HG03025 (cell line): ENCODE results near the gene BABAM2.
"Not testable (repeated sequence)": the region's sequence is repeated elsewhere in the genome, so short reads cannot be mapped to it uniquely, and the experiment has no call there.

ENCODE experiments used
- ATAC-seq: cut with Tn5 transposase; IDR thresholded peaks from one replicate; pipeline ENCODE4 v1.9.1; 2021; ENCODE audit warnings: mild to moderate bottlenecking, moderate library complexity; ENCODE audit not compliant: unreplicated experiment, low FRiP score

The BABAM2 gene

GRCh38 chr2:27968957-27969356, 78.4 kb downstream of the BABAM2 start:
- not testable (repeated sequence) for ATAC-seq

- no peak for ATAC-seq
These were observed 81.8 kb downstream of the BABAM2 start for GRCh38 chr2:27972311-27972710.

DNA sequence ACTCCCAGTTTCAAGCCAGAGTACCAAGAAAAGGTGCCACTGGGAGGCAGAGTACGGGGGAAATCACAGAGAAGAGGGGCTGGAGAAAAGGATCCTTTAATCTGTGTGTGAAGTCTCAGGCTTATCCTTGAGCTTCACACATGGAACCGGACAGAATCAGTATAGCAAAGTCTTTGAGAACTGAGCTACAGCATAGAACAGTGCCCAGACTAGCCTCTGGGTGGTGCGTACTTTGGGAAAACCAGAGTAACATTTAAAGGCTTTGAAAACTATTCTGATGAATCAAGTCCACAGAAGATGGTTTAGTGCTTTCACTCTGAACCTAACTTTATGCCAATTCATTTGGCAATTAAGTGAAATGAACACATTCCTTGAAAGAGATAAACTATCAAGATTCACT, 83.1 kb downstream of the BABAM2 start:
- ATAC-seq = no peak

- no peak for ATAC-seq
These were observed 85.8 kb downstream of the BABAM2 start for GRCh38 chr2:27976308-27976707.

GRCh38 chr2:27977731-27978312, 87.3 kb downstream of the BABAM2 start:
- no peak for ATAC-seq

DNA sequence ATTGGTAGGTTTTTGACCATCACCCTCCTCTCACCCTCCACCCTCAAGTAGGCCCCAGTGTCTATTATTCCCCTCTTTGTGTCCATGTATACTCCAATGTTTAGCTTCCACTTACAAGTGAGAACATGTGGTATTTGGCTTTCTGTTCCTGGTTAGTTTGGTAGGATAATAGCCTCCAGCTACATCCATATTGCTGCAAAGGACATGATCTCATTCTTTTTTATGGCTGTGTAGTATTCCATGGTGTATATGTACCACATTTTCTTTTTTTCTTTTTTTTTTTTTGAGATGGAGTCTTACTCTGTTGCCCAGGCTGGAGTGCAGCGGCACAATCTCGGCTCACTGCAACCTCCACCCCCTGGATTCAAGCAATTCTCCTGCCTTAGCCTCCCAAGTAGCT, 88.2 kb downstream of the BABAM2 start:
- not testable (repeated sequence) for ATAC-seq

GRCh38 chr2:27980242-27980641, 89.7 kb downstream of the BABAM2 start:
- ATAC-seq = no peak

- ATAC-seq = no peak
These were observed 93.6 kb downstream of the BABAM2 start for GRCh38 chr2:27984153-27984552.

DNA sequence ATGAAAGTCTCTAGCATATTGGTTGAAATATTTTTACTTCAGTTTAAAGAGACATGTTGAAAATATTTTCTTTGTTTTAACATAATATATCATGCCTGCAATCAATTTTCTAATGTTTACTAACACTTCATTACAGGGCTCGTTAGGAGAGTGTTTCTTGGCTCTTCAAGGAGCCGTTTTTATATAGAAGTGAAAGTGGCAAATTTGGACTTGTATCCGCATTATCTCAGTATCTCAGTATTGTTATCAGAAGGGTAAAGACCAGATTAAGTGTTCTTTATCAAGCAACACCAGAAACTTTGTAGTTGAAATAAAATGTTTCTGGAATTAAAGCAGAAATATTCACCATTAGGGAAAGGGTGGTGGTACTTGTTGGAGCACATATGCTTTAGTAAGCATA, 97.8 kb downstream of the BABAM2 start:
- ATAC-seq = no peak

GRCh38 chr2:27988718-27989117, 98.2 kb downstream of the BABAM2 start:
- no peak for ATAC-seq

- no peak for ATAC-seq
These were observed 98.6 kb downstream of the BABAM2 start for GRCh38 chr2:27989149-27989548.

DNA sequence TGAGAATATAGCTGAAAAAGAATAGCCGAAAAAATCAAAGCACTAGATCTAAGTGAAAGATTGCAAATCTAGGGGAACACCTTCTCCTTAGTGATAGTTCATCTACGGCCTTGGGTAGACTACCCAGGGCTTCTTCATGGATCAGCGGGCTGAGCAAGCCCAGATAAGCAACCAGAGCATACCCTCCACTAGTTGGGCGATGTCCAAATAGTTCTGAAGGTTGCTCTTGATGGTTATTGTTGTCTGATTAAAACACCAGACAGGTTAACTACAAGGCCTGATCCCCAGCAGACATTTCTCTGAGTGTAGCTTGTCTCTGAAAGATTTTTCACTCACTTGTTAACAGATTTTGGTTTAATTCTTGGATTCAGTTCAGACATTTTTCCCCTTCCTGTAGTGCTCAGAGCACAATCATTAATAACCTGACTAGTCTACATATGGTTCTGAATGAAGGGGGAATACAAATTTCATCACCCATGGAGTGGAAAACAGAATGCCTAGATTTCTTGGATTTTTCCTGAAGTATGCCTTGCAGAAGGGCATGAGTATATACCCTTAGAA, 99.6 kb downstream of the BABAM2 start:
- no peak for ATAC-seq

GRCh38 chr2:27991146-27991545, 100.6 kb downstream of the BABAM2 start:
- ATAC-seq = no peak

- no peak for ATAC-seq
These were observed 102.4 kb downstream of the BABAM2 start for GRCh38 chr2:27992787-27993401.

GRCh38 chr2:27993402-27993787, 102.9 kb downstream of the BABAM2 start:
- no peak for ATAC-seq

DNA sequence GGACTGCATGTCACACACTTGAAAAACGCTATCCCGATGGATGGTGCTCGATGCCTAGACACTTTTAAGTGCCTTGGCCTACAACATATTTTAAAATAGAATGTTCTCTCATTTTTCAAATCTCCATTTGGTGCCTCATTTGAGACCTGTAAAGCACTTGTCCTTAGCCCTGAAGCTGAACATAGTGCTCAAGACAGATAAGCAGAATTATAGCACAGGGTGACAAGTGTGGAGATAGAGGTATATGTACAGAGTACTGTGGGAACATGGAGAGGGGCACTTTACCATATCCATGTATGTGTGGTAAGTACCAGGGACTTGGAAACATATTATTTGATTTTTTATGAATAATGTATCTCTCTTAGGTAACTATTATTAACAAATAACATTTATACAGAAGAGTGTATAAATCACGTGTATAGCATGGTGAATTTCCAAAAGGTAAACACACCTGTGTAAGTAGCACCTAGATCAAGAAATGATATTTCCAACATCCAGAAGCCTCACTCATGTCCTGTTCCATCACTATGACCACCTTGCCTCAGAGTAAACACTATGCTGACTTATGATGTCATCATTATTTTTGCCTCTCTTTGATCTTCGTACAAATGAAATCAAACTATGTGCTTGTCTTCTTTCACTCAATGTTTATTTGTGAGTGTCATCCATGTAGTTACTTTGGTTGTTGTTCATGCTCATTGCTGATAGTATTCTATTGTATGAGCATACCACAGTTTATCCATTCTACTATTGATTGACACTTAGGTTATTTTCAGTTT, 103.6 kb downstream of the BABAM2 start:
- no peak for ATAC-seq

- no peak for ATAC-seq
These were observed 105.8 kb downstream of the BABAM2 start for GRCh38 chr2:27996156-27996922.

- no peak for ATAC-seq
These were observed 109.8 kb downstream of the BABAM2 start for GRCh38 chr2:28000287-28000686.

GRCh38 chr2:28002181-28002580, 111.7 kb downstream of the BABAM2 start:
- no peak for ATAC-seq

GRCh38 chr2:28004086-28004485, 113.6 kb downstream of the BABAM2 start:
- ATAC-seq = no peak

- ATAC-seq = no peak
These were observed 119.2 kb downstream of the BABAM2 start for GRCh38 chr2:28009732-28010131.
